Measurements from ENCODE around the gene ARSK.
A peak's percentile ranks its signal among the peaks of the same experiment; 100 is the strongest.
"Not testable (repeated sequence)": the region's sequence is repeated elsewhere in the genome, so short reads cannot be mapped to it uniquely, and the experiment has no call there.

The ARSK gene

GRCh38 chr5:95644351-95645042 is 89.6 kb downstream of the ARSK start:
- no peak overlapping the region for H3K4me3 ChIP-seq (ENCODE audit: low read length)
- no peaks in the 10 kb centered on the region for H3K36me3 ChIP-seq (ENCODE audit: control insufficient read depth, insufficient read depth, low read length)
- peaks cover 9% of the 10 kb centered on the region for H3K4me1 ChIP-seq (ENCODE audit: control insufficient read depth, insufficient read depth, low read length)
- H3K9ac ChIP-seq (ENCODE audit: low read length) = no peak overlapping the region
- no peaks in the 10 kb centered on the region for H3K9me3 ChIP-seq (ENCODE audit: control insufficient read depth, low read length)
- no peaks in the 10 kb centered on the region for H3K27me3 ChIP-seq (ENCODE audit: control insufficient read depth, insufficient read depth, low read length)

DNA sequence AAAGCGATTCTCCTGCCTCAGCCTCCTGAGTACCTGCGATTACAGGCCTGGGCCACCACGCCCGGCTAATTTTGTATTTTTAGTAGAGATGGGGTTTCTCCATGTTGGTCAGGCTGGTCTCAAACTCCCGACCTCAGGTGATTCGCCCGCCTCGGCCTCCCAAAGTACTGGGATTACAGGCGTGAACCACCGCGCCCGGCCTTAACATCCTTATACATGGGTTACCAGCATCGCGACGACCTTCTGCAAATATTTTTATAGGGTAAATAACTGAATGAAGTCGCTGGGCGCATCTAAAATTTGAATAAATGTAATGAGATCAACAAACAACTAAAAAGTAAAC is 91.3 kb downstream of the ARSK start:
- not testable (repeated sequence) for H3K4me3 ChIP-seq (ENCODE audit: low read length); H3K36me3 ChIP-seq (ENCODE audit: control insufficient read depth, insufficient read depth, low read length); H3K4me1 ChIP-seq (ENCODE audit: control insufficient read depth, insufficient read depth, low read length); H3K27me3 ChIP-seq (ENCODE audit: control insufficient read depth, insufficient read depth, low read length); H3K9ac ChIP-seq (ENCODE audit: low read length); H3K9me3 ChIP-seq (ENCODE audit: control insufficient read depth, low read length)

DNA sequence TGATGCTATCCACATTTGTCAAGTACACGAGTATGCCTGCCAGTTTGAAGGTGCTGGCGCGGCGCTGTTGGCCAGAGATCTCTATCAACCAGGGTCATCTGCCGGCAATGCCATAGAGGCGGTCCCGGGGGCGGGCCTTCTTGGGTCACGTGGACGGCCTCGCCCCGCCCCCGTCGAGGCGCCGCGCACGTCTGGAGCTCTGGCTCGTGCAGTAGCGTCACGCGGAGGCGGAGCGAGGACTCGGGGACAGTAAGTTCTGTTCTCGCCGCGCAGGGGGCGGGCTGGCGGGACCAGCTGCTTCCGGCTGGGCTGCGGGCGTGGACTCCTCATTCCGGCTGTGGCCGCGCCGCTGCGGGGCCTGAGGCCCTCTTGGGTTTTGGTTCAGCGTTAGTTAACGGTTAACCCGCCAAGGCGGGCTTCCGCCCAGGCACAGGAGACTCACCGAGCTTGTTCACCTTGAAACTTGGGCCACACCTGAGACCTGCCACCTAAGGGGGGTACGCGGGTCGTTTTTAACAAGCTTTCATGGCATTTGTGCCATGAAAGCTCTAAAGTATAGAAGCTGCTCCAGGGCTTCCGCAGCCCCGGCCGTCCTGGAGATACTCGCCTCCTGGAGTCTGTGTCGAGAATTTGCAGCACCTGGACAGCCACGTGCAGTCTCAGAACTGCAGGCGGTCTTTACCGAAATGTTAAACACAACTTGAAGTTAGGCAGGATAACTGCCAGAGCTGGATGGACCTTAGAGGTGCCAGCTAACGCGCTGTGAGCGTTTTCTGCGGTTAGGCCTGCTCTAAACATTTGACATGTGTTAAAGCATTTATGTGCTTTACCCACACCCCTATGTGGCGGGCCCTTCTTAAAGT is 91.9 kb downstream of the ARSK start, which contains the start of gene RFESD:
RFESD (plus strand) TSS at position 209 of the 863 bp plus-strand sequence. CDS start 5,495 bp downstream, outside the sequence.
- H3K4me3 ChIP-seq (ENCODE audit: low read length) = peak within 1 kb of the TSS; percentile 72

GRCh38 chr5:95647886-95648860 is 93.3 kb downstream of the ARSK start:
- Histone ChIP-seq H3K27me3 (ENCODE audit: control insufficient read depth, insufficient read depth, low read length) (no peaks in the 10 kb centered on the region), H3K9ac (ENCODE audit: low read length) (no peak overlapping the region), H3K36me3 (ENCODE audit: control insufficient read depth, insufficient read depth, low read length) (no peaks in the 10 kb centered on the region), H3K4me3 (ENCODE audit: low read length) (no peak overlapping the region), H3K9me3 (ENCODE audit: control insufficient read depth, low read length) (no peaks in the 10 kb centered on the region), H3K4me1 (ENCODE audit: control insufficient read depth, insufficient read depth, low read length) (no peaks in the 10 kb centered on the region)

More for the DNA sequence above, 91.9 kb downstream of the ARSK start, which contains the start of gene RFESD:
- Histone ChIP-seq H3K9me3 (ENCODE audit: control insufficient read depth, low read length) (no peaks in the 10 kb centered on the region), H3K4me1 (ENCODE audit: control insufficient read depth, insufficient read depth, low read length) (peaks cover 4% of the 10 kb centered on the region), H3K27me3 (ENCODE audit: control insufficient read depth, insufficient read depth, low read length) (no peaks in the 10 kb centered on the region), H3K36me3 (ENCODE audit: control insufficient read depth, insufficient read depth, low read length) (no peaks in the 10 kb centered on the region), H3K9ac (ENCODE audit: low read length) (peak within 1 kb of the TSS; percentile 86)

DNA sequence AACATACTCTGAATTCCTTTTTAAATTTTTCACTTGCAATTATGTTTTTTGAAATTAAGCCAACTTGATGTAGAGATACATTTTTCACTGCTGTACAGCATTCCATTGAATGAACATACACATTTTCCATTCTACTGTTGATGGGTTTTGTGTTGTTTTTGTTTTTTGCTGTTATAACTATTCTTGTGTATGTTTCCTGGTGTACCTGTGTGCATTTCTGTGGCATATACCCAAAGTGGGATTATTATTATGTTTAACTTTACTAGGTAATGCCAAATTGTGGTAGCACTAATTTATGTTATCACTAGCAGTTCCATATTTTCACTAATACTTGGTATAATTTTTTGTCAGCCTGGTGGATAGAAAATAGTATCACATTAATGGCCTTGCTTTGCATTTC is 94.4 kb downstream of the ARSK start:
- Histone ChIP-seq H3K4me1 (ENCODE audit: control insufficient read depth, insufficient read depth, low read length) (no peaks in the 10 kb centered on the region), H3K9ac (ENCODE audit: low read length) (no peak overlapping the region), H3K4me3 (ENCODE audit: low read length) (no peak overlapping the region)

GRCh38 chr5:95649842-95650620 is 95.1 kb downstream of the ARSK start:
- Histone ChIP-seq H3K36me3 (ENCODE audit: control insufficient read depth, insufficient read depth, low read length) (no peaks in the 10 kb centered on the region), H3K9me3 (ENCODE audit: control insufficient read depth, low read length) (no peaks in the 10 kb centered on the region), H3K27me3 (ENCODE audit: control insufficient read depth, insufficient read depth, low read length) (no peaks in the 10 kb centered on the region), H3K4me1 (ENCODE audit: control insufficient read depth, insufficient read depth, low read length) (no peaks in the 10 kb centered on the region), H3K9ac (ENCODE audit: low read length) (no peak overlapping the region), H3K4me3 (ENCODE audit: low read length) (no peak overlapping the region)

More for the DNA sequence above, 94.4 kb downstream of the ARSK start:
- H3K9me3 ChIP-seq (ENCODE audit: control insufficient read depth, low read length) = no peaks in the 10 kb centered on the region
- H3K27me3 ChIP-seq (ENCODE audit: control insufficient read depth, insufficient read depth, low read length) = no peaks in the 10 kb centered on the region
- H3K36me3 ChIP-seq (ENCODE audit: control insufficient read depth, insufficient read depth, low read length) = no peaks in the 10 kb centered on the region

- Histone ChIP-seq H3K36me3 (ENCODE audit: control insufficient read depth, insufficient read depth, low read length) (no peaks in the 10 kb centered on the region), H3K9ac (ENCODE audit: low read length) (no peak overlapping the region), H3K4me3 (ENCODE audit: low read length) (no peak overlapping the region), H3K9me3 (ENCODE audit: control insufficient read depth, low read length) (no peaks in the 10 kb centered on the region), H3K27me3 (ENCODE audit: control insufficient read depth, insufficient read depth, low read length) (no peaks in the 10 kb centered on the region), H3K4me1 (ENCODE audit: control insufficient read depth, insufficient read depth, low read length) (no peaks in the 10 kb centered on the region)
Observed at GRCh38 chr5:95652849-95653248, 97.9 kb downstream of the ARSK start.

DNA sequence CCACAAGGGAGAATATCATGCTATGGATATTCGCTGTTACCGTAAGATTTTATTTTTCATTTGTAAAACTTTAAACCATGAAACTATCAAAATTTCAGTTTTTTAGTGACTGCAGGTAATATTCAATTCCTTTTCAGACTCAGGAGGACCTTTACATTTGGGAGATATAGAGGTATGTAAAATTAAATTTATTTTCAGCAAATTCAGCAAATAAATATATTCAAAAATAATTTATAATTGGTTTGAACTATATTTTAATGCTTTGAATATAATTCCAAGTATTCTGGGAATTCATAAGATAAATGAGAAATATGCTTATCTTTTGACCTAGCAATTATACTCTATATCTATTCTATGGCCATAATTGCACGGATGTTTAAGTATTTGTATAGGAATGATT is 99.3 kb downstream of the ARSK start:
- no peak overlapping the region for H3K9ac ChIP-seq (ENCODE audit: low read length)
- no peaks in the 10 kb centered on the region for H3K4me1 ChIP-seq (ENCODE audit: control insufficient read depth, insufficient read depth, low read length)
- no peak overlapping the region for H3K4me3 ChIP-seq (ENCODE audit: low read length)
- no peaks in the 10 kb centered on the region for H3K36me3 ChIP-seq (ENCODE audit: control insufficient read depth, insufficient read depth, low read length)
- no peaks in the 10 kb centered on the region for H3K9me3 ChIP-seq (ENCODE audit: control insufficient read depth, low read length)
- H3K27me3 ChIP-seq (ENCODE audit: control insufficient read depth, insufficient read depth, low read length) = no peaks in the 10 kb centered on the region
